SK-MEL-5 (cell line): Measurements from ENCODE around the gene DENND5B. TPM values are rescaled to one million over a fixed set of nuclear protein-coding genes. Genes with fewer than 3 reads are reported as not detected.

Source experiments
- DNase-seq: peaks from one replicate; pipeline ENCODE4 v3.0.0-alpha.2; 2016; ENCODE audit warnings: low read depth, low spot score
- in situ Hi-C: cut with HindIII; loops from 2 replicates; pipeline ENCODE4 v1.10.0; 2016; ENCODE audit warnings: low sequenced_read_pairs, high pct_unique_total_duplicates, low pct_unique_long_range_greater_than_20kb
- small RNA-seq, 2 experiments: library from RNA; depleted of rRNA; stranded (forward); fragments of <200 nt; gene quantifications; one replicate each; pipeline ENCODE3, GENCODE V24; 2014
- total RNA-seq: library from RNA; depleted of rRNA; stranded (reverse); fragments of >200 nt; shearing (Covaris generic); gene quantifications from 2 replicates; pipeline ENCODE4 v1.2.3, GENCODE V29; 2014; rRNA removed

DENND5B gene
- total RNA-seq, 1 experiment from 2014 or later: 14.8 TPM

DNA sequence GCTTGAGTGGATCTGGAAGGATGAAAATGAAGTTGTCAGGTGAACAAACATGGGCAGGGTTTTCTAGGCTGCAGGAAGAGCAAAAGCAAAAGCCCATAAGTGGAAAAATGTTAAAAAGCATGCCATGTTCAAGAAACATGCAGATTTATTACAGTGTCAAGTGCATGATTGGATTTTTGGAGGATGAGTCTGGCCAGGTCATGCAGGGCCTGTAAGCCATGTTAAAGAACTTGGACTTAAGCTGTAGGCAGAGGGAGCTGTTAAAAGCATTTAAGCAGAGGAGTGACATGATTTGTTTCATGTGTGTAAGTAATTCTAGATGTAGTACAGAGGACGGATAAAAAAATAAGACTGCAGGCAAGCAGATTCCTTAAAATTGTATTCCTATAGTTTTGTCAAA lies 248.7 kb downstream of the DENND5B start:
- no peak for DNase-seq
- in situ Hi-C loops: no loop called here

DNA sequence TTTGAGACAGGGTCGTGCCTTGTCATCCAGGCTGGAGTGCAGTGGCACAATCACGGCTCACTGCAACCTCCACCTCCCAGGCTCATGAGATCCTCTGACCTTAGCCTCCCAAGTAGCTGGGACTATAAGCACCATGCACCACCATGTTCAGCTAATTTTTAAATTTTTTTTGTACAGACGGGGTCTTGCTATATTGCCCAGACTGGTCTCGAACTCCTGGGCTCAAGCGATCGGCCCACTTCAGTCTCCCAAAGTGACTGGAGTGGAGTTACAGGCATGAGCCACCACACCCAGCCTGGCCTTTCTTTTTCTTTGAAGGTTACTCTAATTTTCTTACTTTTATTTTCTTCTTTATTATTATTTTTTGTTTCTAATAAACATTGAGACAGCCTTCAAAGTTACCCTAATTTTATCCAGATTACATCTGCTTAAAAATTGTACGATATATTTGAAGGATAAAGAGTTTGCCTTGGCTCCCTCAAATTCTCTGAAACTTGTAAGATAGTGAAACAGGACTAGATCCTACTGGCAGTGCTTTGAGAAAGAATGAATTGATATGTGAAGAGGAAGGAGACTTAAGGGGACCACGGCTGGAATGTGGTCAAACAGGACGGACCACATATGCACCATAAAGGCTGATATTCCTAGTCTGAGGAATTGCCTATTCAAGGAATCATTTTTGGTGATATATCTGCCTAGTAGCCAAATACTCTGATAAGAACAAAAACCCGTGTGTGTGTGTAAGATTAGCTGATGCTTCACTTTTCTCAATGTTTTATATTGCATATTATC lies 250.9 kb downstream of the DENND5B start:
- DNase-seq: no peak
- in situ Hi-C loops: no loop called here

DNA sequence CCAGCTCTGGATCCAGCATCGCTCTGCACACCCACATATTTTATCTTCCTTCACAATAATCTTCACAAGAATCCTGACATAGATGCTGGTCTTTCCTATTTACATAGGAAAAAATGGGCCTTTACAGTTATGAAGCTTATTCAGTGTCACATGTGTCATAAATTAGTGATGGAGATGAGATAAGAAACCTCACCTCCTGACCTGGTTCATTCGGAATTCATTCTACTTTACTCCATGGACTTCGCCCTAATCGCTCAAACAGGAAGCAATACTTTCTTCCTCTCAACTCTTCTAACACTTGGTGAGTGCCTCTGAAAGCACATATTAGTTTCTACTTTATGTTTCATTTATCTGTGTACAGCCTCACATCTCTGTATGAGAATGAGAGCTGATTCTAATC lies 253.0 kb downstream of the DENND5B start:
- no peak for DNase-seq
- in situ Hi-C loops: no loop called here

Small RNA genes lying within 50 kb of the gene (small RNA-seq; reads per million reads assigned to genes)
- gene RF00019 (0 reads per million in 2 experiments), gene RF00026 (0 reads per million in 2 experiments), gene RNU5F-4P (0.02 to 1.5 reads per million in 2 experiments), gene RNU6-618P (0 to 0.04 reads per million in 2 experiments), gene RPL31P50 (0 reads per million in 2 experiments)

Other genes with a start within 250 kb of the DENND5B start
- gene ETFBKMT, start 68.6 kb upstream of the DENND5B start, total RNA-seq: 3.6 and 3.9 TPM in 2 replicates
- gene AMN1, start 137.9 kb upstream of the DENND5B start, total RNA-seq: 15.4 and 18.2 TPM in 2 replicates